Mesodermal cell (in vitro differentiated cells): ENCODE data around the gene ARHGEF11.

Experiments
- H3K27ac ChIP-seq: 2 replicates; pipeline ENCODE4 v1.7.0; 2013; ENCODE audit warnings: mild to moderate bottlenecking, low read depth, low read length, moderate library complexity; ENCODE audit not compliant: severe bottlenecking
- H3K36me3 ChIP-seq: 2 replicates; pipeline ENCODE4 v1.7.1; 2013; ENCODE audit warnings: mild to moderate bottlenecking, low read length, moderate library complexity; ENCODE audit not compliant: control insufficient read depth, insufficient read depth
- H3K4me1 ChIP-seq: one replicate; pipeline ENCODE4 v1.7.1; 2013; ENCODE audit warnings: mild to moderate bottlenecking, low read length; ENCODE audit not compliant: insufficient read depth, control insufficient read depth, poor library complexity, severe bottlenecking
- H3K4me3 ChIP-seq: 2 replicates; pipeline ENCODE4 v1.7.0; 2013; ENCODE audit warnings: low read length, control low read depth, mild to moderate bottlenecking; ENCODE audit not compliant: insufficient read depth, poor library complexity, severe bottlenecking; ENCODE audit errors: extremely low read depth
- H3K9me3 ChIP-seq: 2 replicates; pipeline ENCODE4 v1.7.1; 2013; ENCODE audit warnings: mild to moderate bottlenecking, low read length, moderate library complexity; ENCODE audit not compliant: control insufficient read depth
- WGBS, 2 experiments: methylation state at CpG; one replicate each; pipeline ENCODE4 v1.1.5; 2013; ENCODE audit warnings: missing lambda C conversion rate in 2 of 2; ENCODE audit not compliant: insufficient coverage in 2 of 2; 5-methylcytosine and 5-hydroxymethylcytosine counted together

Gene ARHGEF11

GRCh38 chr1:156987715-156988114, 57.8 kb downstream of the ARHGEF11 start:
- H3K36me3 ChIP-seq, result peaks cover 40% of the 10 kb centered on the region
- WGBS, 2 experiments, result 98 to 100% methylated on average over 4 to 5 of the region's 6 CpGs
- H3K9me3 ChIP-seq, result no peaks in the 10 kb centered on the region
- no peaks in the 10 kb centered on the region for H3K4me1 ChIP-seq
- no peak overlapping the region for H3K4me3 ChIP-seq
- H3K27ac ChIP-seq, result no peak overlapping the region

- no CpG with 5 or more reads among the region's 4 CpGs for WGBS, 2 experiments
- Histone ChIP-seq H3K27ac (no peak overlapping the region), H3K36me3 (peaks cover 84% of the 10 kb centered on the region), H3K4me3 (no peak overlapping the region), H3K9me3 (no peaks in the 10 kb centered on the region), H3K4me1 (no peaks in the 10 kb centered on the region)
These were observed 65.0 kb downstream of the ARHGEF11 start for GRCh38 chr1:156980551-156980950.

GRCh38 chr1:156975084-156975483, 70.5 kb downstream of the ARHGEF11 start:
- no peak overlapping the region for H3K4me3 ChIP-seq
- no peaks in the 10 kb centered on the region for H3K4me1 ChIP-seq
- H3K27ac ChIP-seq, result no peak overlapping the region
- no CpG with 5 or more reads among the region's 2 CpGs for WGBS, 2 experiments
- H3K36me3 ChIP-seq, result peaks cover 87% of the 10 kb centered on the region
- no peaks in the 10 kb centered on the region for H3K9me3 ChIP-seq

GRCh38 chr1:156973417-156973816, 72.1 kb downstream of the ARHGEF11 start:
- H3K36me3 ChIP-seq, result peaks cover 93% of the 10 kb centered on the region
- H3K4me1 ChIP-seq, result no peaks in the 10 kb centered on the region
- WGBS, 2 experiments, result 88 to 96% methylated on average over 2 of the region's 2 CpGs
- no peak overlapping the region for H3K4me3 ChIP-seq
- no peak overlapping the region for H3K27ac ChIP-seq
- no peaks in the 10 kb centered on the region for H3K9me3 ChIP-seq

- no peaks in the 10 kb centered on the region for H3K4me1 ChIP-seq
- no peaks in the 10 kb centered on the region for H3K9me3 ChIP-seq
- peaks cover 87% of the 10 kb centered on the region for H3K36me3 ChIP-seq
- no peak overlapping the region for H3K4me3 ChIP-seq
- 80 to 83% methylated on average over 1 to 2 of the region's 3 CpGs for WGBS, 2 experiments
- H3K27ac ChIP-seq, result no peak overlapping the region
These were observed 75.5 kb downstream of the ARHGEF11 start for GRCh38 chr1:156970017-156970416.

GRCh38 chr1:156969496-156969895, 76.0 kb downstream of the ARHGEF11 start:
- WGBS, 2 experiments, result 90 to 100% methylated on average over 2 to 3 of the region's 3 CpGs
- H3K27ac ChIP-seq, result no peak overlapping the region
- H3K9me3 ChIP-seq, result no peaks in the 10 kb centered on the region
- H3K4me3 ChIP-seq, result no peak overlapping the region
- peaks cover 82% of the 10 kb centered on the region for H3K36me3 ChIP-seq
- peaks cover 3% of the 10 kb centered on the region for H3K4me1 ChIP-seq

- Histone ChIP-seq H3K9me3 (no peaks in the 10 kb centered on the region), H3K36me3 (peaks cover 76% of the 10 kb centered on the region), H3K27ac (no peak overlapping the region), H3K4me1 (peaks cover 14% of the 10 kb centered on the region), H3K4me3 (no peak overlapping the region)
- WGBS, 2 experiments, result 100% methylated on average over 1 of the region's 2 CpGs; no CpG with 5 or more reads in 1 of the 2 experiments
These were observed 81.1 kb downstream of the ARHGEF11 start for GRCh38 chr1:156964441-156964840.

- no peaks in the 10 kb centered on the region for H3K9me3 ChIP-seq
- 96 to 100% methylated on average over 3 of the region's 3 CpGs for WGBS, 2 experiments
- peaks cover 73% of the 10 kb centered on the region for H3K36me3 ChIP-seq
- no peak overlapping the region for H3K27ac ChIP-seq
- no peak overlapping the region for H3K4me3 ChIP-seq
- peaks cover 14% of the 10 kb centered on the region for H3K4me1 ChIP-seq
These were observed 81.9 kb downstream of the ARHGEF11 start for GRCh38 chr1:156963621-156964020.

- H3K9me3 ChIP-seq, result no peaks in the 10 kb centered on the region
- peaks cover 77% of the 10 kb centered on the region for H3K36me3 ChIP-seq
- no peak overlapping the region for H3K27ac ChIP-seq
- WGBS, 2 experiments, result 50 to 94% methylated on average over 2 of the region's 4 CpGs
- peaks cover 20% of the 10 kb centered on the region for H3K4me1 ChIP-seq
- H3K4me3 ChIP-seq, result no peak overlapping the region
These were observed 83.8 kb downstream of the ARHGEF11 start for GRCh38 chr1:156961709-156962108.

- no peaks in the 10 kb centered on the region for H3K9me3 ChIP-seq
- H3K4me3 ChIP-seq, result no peak overlapping the region
- H3K36me3 ChIP-seq, result peaks cover 81% of the 10 kb centered on the region
- H3K27ac ChIP-seq, result no peak overlapping the region
- WGBS, 2 experiments, result 90 to 100% methylated on average over 6 of the region's 6 CpGs
- H3K4me1 ChIP-seq, result peaks cover 20% of the 10 kb centered on the region
These were observed 85.6 kb downstream of the ARHGEF11 start for GRCh38 chr1:156959925-156960324.

GRCh38 chr1:156959414-156959813, 86.1 kb downstream of the ARHGEF11 start:
- H3K9me3 ChIP-seq, result no peaks in the 10 kb centered on the region
- H3K4me1 ChIP-seq, result peaks cover 17% of the 10 kb centered on the region
- no peak overlapping the region for H3K27ac ChIP-seq
- H3K36me3 ChIP-seq, result peaks cover 86% of the 10 kb centered on the region
- H3K4me3 ChIP-seq, result no peak overlapping the region
- 88 to 100% methylated on average over 2 of the region's 2 CpGs for WGBS, 2 experiments
